OCI-LY7 (cell line): ENCODE data around the gene FBXO28. TPM values are rescaled to one million over a fixed set of nuclear protein-coding genes. Genes with fewer than 3 reads are reported as not detected.

Experiments used
- BruUV-seq: library from RNA; stranded (reverse); fragments of 400-500 nt; replicated peaks from 2 replicates; lab custom pipeline; 2021; lab: Mats Ljungman, UMichigan
- CTCF ChIA-PET: fragments of 300-600 bp; sonication (Branson Sonifier 250); formaldehyde crosslinking; loops from one replicate; lab custom pipeline; 2022; ENCODE audit warnings: antibody characterized with exemption; ENCODE audit not compliant: unreplicated experiment; lab: Charles Lee
- POLR2A ChIA-PET: fragments of 300-600 bp; sonication (Branson Sonifier 250); formaldehyde crosslinking; loops from one replicate; lab custom pipeline; 2022; ENCODE audit warnings: antibody characterized with exemption; lab: Charles Lee
- DNase-seq: peaks from one replicate; pipeline ENCODE4 v3.0.0-alpha.2; 2015; ENCODE audit warnings: low spot score
- H2AFZ ChIP-seq: fragments of 200-600 bp; sonication (generic), shearing (Covaris generic); 2 replicates; pipeline ENCODE4 v1.6.1; 2014; ENCODE audit warnings: mild to moderate bottlenecking, antibody characterized with exemption, low read length, moderate library complexity
- H3K27ac ChIP-seq: fragments of 200-600 bp; sonication (generic); 2 replicates; pipeline ENCODE4 v1.5.1; 2014; ENCODE audit warnings: mixed run types, low read depth, mild to moderate bottlenecking, moderate library complexity, low read length, inconsistent platforms; ENCODE audit not compliant: poor library complexity, severe bottlenecking
- H3K36me3 ChIP-seq: fragments of 200-600 bp; sonication (generic); 2 replicates; pipeline ENCODE4 v1.6.1; 2014; ENCODE audit warnings: mild to moderate bottlenecking, antibody characterized with exemption, low read length, moderate library complexity, mixed read lengths; ENCODE audit not compliant: insufficient read depth
- H3K4me1 ChIP-seq: fragments of 200-600 bp; sonication (generic); 2 replicates; pipeline ENCODE4 v1.5.1; 2014; ENCODE audit warnings: mild to moderate bottlenecking, low read length; ENCODE audit not compliant: insufficient read depth, poor library complexity, severe bottlenecking
- H3K4me2 ChIP-seq: fragments of 200-600 bp; sonication (generic); 2 replicates; pipeline ENCODE4 v1.6.1; 2014; ENCODE audit warnings: mild to moderate bottlenecking, low read length
- H3K4me3 ChIP-seq: fragments of 200-600 bp; sonication (generic); 2 replicates; pipeline ENCODE4 v1.5.1; 2014; ENCODE audit warnings: mild to moderate bottlenecking, low read depth, low read length; ENCODE audit not compliant: poor library complexity, severe bottlenecking
- H3K79me2 ChIP-seq: fragments of 200-600 bp; sonication (generic); 2 replicates; pipeline ENCODE4 v1.6.1; 2016; ENCODE audit warnings: low read depth, mild to moderate bottlenecking, low read length, moderate library complexity, mixed read lengths; ENCODE audit not compliant: insufficient read depth
- H3K9me2 ChIP-seq: fragments of 200-600 bp; sonication (generic); 2 replicates; pipeline ENCODE4 v1.6.1; 2016; ENCODE audit warnings: mild to moderate bottlenecking, low read length, mixed read lengths; ENCODE audit not compliant: insufficient read depth
- H3K9me3 ChIP-seq: fragments of 200-600 bp; sonication (generic); 2 replicates; pipeline ENCODE4 v1.6.1; 2014; ENCODE audit warnings: mild to moderate bottlenecking, mixed run types, low read length, mixed read lengths
- H4K20me1 ChIP-seq: fragments of 200-600 bp; sonication (generic); 2 replicates; pipeline ENCODE4 v1.6.1; 2014; ENCODE audit warnings: mild to moderate bottlenecking, antibody characterized with exemption, low read length, moderate library complexity, mixed read lengths; ENCODE audit not compliant: insufficient read depth
- EZH2phosphoT487 ChIP-seq: fragments of 200-600 bp; sonication (generic); IDR thresholded peaks from 2 replicates; pipeline ENCODE4 v1.6.1; 2018; ENCODE audit warnings: low read depth, borderline replicate concordance, mild to moderate bottlenecking, mixed run types, antibody characterized with exemption, low read length, moderate library complexity, mixed read lengths
- intact Hi-C: fragments of 100-400 bp; cut with micrococcal nuclease; formaldehyde crosslinking; loops from one replicate; pipeline ENCODE4 v1.10.0; 2022; ENCODE audit not compliant: unreplicated experiment
- total RNA-seq, 2 experiments: library from RNA; depleted of rRNA in 1 of 2; stranded (reverse); fragments of >200 nt in 1 of 2; shearing (Covaris generic) in 1 of 2; gene quantifications; 2 replicates each; pipeline ENCODE4 v1.2.3, GENCODE V29; 2014 to 2022
- TF ChIP-seq, protein P1 (sequence below): fragments of 200-600 bp; sonication (generic); conservative IDR thresholded peaks from 2 replicates; pipeline ENCODE4 v1.5.1; 2014; ENCODE audit warnings: mild to moderate bottlenecking, antibody characterized with exemption, low read length, moderate library complexity, mixed read lengths

Gene FBXO28
- total RNA-seq, 2 experiments from 2014 or later = 20.1 to 23.3 TPM

DNA sequence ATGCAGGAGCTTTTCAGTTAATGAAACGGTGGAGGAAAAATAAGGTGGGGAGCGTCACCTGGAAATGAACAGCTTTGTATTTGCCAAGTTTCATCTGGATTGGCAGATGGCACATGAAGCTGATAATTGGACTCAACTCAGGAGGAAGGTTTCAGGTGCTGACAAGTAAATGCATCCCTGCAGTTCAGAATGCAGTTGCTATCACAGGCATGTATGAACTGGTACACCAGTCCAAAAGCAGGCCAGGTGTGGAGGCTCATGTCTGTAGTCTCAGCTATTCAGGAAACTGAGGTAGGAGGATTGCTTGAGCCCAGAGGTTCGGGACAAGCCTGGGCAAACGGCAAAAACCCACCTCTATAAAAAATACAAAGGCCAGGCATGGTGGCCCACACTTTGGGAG is 84.7 kb downstream of the FBXO28 start:
- ChIA-PET CTCF (interaction anchor here (0.6 kb wide), 1 partner anchor 47 kb away, joined by 3 read pairs; no protein-coding TSS in a partner anchor), POLR2A (interaction anchor here (1.5 kb wide), 1 partner anchor 14 kb away, joined by 3 read pairs; no protein-coding TSS in a partner anchor)
- H3K36me3 ChIP-seq = peaks cover 15% of the 10 kb centered on the region
- no peak overlapping the region for H2AFZ ChIP-seq
- H4K20me1 ChIP-seq = no peaks in the 10 kb centered on the region
- BruUV-seq = no TSS peak
- H3K9me3 ChIP-seq = no peaks in the 10 kb centered on the region
- intact Hi-C loops = no loop called here
- H3K9me2 ChIP-seq = no peaks in the 10 kb centered on the region
- H3K4me1 ChIP-seq = peaks cover 9% of the 10 kb centered on the region
- TF ChIP-seq EZH2phosphoT487 = no peak
- TF ChIP-seq, protein P1, sequence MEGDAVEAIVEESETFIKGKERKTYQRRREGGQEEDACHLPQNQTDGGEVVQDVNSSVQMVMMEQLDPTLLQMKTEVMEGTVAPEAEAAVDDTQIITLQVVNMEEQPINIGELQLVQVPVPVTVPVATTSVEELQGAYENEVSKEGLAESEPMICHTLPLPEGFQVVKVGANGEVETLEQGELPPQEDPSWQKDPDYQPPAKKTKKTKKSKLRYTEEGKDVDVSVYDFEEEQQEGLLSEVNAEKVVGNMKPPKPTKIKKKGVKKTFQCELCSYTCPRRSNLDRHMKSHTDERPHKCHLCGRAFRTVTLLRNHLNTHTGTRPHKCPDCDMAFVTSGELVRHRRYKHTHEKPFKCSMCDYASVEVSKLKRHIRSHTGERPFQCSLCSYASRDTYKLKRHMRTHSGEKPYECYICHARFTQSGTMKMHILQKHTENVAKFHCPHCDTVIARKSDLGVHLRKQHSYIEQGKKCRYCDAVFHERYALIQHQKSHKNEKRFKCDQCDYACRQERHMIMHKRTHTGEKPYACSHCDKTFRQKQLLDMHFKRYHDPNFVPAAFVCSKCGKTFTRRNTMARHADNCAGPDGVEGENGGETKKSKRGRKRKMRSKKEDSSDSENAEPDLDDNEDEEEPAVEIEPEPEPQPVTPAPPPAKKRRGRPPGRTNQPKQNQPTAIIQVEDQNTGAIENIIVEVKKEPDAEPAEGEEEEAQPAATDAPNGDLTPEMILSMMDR = no peak
- no peaks in the 10 kb centered on the region for H3K79me2 ChIP-seq
- no peak overlapping the region for H3K4me2 ChIP-seq
- no peak overlapping the region for H3K4me3 ChIP-seq
- DNase-seq = no peak
- no peak overlapping the region for H3K27ac ChIP-seq

DNA sequence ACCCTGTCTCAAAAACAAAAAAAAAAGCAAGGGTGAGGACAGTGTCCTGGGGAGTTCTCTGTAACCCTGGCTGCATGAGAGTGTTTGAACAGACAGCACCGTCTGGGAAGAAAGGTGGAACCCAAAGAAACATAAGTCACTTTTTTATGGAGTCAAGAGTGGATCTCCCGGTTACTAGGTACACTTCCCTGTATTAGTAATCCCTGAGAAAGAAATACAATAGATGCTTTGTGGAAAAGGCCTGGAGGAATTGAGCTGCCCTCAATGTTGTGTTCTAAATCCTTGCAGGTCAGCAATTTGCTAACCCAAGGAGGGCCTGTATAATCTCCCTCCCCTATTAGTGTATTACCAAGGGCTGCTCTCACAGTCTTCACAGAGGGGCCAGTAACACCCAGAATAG is 85.8 kb downstream of the FBXO28 start:
- H3K27ac ChIP-seq = no peak overlapping the region
- no peaks in the 10 kb centered on the region for H4K20me1 ChIP-seq
- no peaks in the 10 kb centered on the region for H3K9me3 ChIP-seq
- intact Hi-C loops = no loop called here
- no peak overlapping the region for H3K4me3 ChIP-seq
- BruUV-seq = no TSS peak
- no peak for DNase-seq
- no peaks in the 10 kb centered on the region for H3K79me2 ChIP-seq
- TF ChIP-seq, protein P1 = no peak
- TF ChIP-seq EZH2phosphoT487 = no peak
- ChIA-PET POLR2A (interaction anchor here (1.5 kb wide), 1 partner anchor 15 kb away, joined by 3 read pairs; no protein-coding TSS in a partner anchor), CTCF (no interaction called here)
- no peaks in the 10 kb centered on the region for H3K9me2 ChIP-seq
- peaks cover 5% of the 10 kb centered on the region for H3K36me3 ChIP-seq
- H2AFZ ChIP-seq = no peak overlapping the region
- H3K4me2 ChIP-seq = no peak overlapping the region
- H3K4me1 ChIP-seq = peaks cover 20% of the 10 kb centered on the region

DNA sequence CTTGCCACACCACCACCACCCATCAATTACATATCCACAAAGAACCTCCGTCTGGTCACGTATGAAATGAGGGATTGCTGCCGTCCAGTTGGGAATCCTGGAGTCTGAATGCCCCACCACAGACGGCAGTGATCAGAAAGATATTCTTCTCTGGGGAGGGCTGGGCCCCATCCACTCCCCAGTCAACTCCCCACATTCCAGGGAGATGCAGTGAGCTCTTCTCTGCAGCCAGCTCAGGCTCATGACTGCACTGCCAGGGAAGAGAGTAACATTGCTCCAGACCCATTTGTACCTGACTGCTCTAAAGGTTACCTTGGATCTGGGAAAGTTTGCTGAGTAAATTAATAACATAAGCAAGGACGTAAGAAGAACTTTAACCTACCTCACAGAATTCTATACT is 87.5 kb downstream of the FBXO28 start:
- POLR2A ChIA-PET = interaction anchor here (1.3 kb wide), 1 partner anchor 8 kb away, joined by 3 read pairs; no protein-coding TSS in a partner anchor
- H3K4me3 ChIP-seq = no peak overlapping the region
- no peak overlapping the region for H3K27ac ChIP-seq
- peaks cover 29% of the 10 kb centered on the region for H3K4me1 ChIP-seq
- DNase-seq = no peak
- H2AFZ ChIP-seq = no peak overlapping the region
- intact Hi-C loops = no loop called here
- CTCF ChIA-PET = interaction anchor here (0.7 kb wide), 1 partner anchor 23 kb away, joined by 4 read pairs; no protein-coding TSS in a partner anchor
- TF ChIP-seq, protein P1 = no peak
- no peak for TF ChIP-seq EZH2phosphoT487
- H4K20me1 ChIP-seq = no peaks in the 10 kb centered on the region
- no peaks in the 10 kb centered on the region for H3K36me3 ChIP-seq
- H3K9me3 ChIP-seq = no peaks in the 10 kb centered on the region
- no peak overlapping the region for H3K4me2 ChIP-seq
- no peaks in the 10 kb centered on the region for H3K9me2 ChIP-seq
- no TSS peak for BruUV-seq
- no peaks in the 10 kb centered on the region for H3K79me2 ChIP-seq
